Lower lobe of right lung (tissue), 2 donors: ENCODE results near the gene CLPX. TPM values are rescaled to one million over a fixed set of nuclear protein-coding genes. Genes with fewer than 3 reads are reported as not detected.
"Not testable (repeated sequence)": the region's sequence is repeated elsewhere in the genome, so short reads cannot be mapped to it uniquely, and the experiment has no call there.

Experiments
- ATAC-seq, 2 donors: fragments of 200-7000 bp; cut with Tn5 transposase; one replicate each; pipeline ENCODE4 v1.9.1; 2020 to 2022; ENCODE audit warnings: mild to moderate bottlenecking in 2 of 2, moderate library complexity in 2 of 2
- DNase-seq: peaks from one replicate; pipeline ENCODE4 v3.0.0-alpha.2; 2020
- H3K27ac ChIP-seq: fragments of 200-600 bp; one replicate; pipeline ENCODE4 v1.8.0; 2022
- H3K27me3 ChIP-seq: fragments of 200-600 bp; one replicate; pipeline ENCODE4 v1.8.0; 2022; ENCODE audit warnings: low read depth
- H3K36me3 ChIP-seq: fragments of 200-600 bp; one replicate; pipeline ENCODE4 v1.8.0; 2022; ENCODE audit warnings: mild to moderate bottlenecking
- H3K4me1 ChIP-seq: fragments of 200-600 bp; one replicate; pipeline ENCODE4 v1.8.0; 2022
- H3K4me3 ChIP-seq: fragments of 200-600 bp; one replicate; pipeline ENCODE4 v1.8.0; 2022; ENCODE audit warnings: mild to moderate bottlenecking
- H3K9me3 ChIP-seq: fragments of 200-600 bp; one replicate; pipeline ENCODE4 v1.8.0; 2022
- CTCF ChIP-seq: fragments of 200-600 bp; IDR thresholded peaks from one replicate; pipeline ENCODE4 v1.8.0; 2022; ENCODE audit warnings: antibody characterized with exemption, mild to moderate bottlenecking
- intact Hi-C: fragments of 100-400 bp; cut with DNase I; formaldehyde crosslinking; loops from one replicate; pipeline ENCODE4 v1.11.0; 2022
- total RNA-seq: library from RNA; stranded (reverse); fragmentation: NEBNext Ultra II Directional; extraction: Animal tissue kit (Norgen Biotek cat#: 25700); gene quantifications from one replicate; pipeline ENCODE4 v1.2.1, GENCODE V29; 2021
- donor health status: DM: no; HTN: yes; CAD: no; lungs with severe emphysema.

Gene CLPX
- total RNA-seq, 1 donor from 2014 or later, result 43.4 TPM

- TF ChIP-seq CTCF, result no peak
- no peak for DNase-seq
- no peak for ATAC-seq
- H3K36me3 ChIP-seq, result peaks cover 60% of the 10 kb centered on the region
- H3K27ac ChIP-seq, result no peak overlapping the region
- H3K27me3 ChIP-seq, result no peaks in the 10 kb centered on the region
- intact Hi-C loops, result no loop called here
- H3K9me3 ChIP-seq, result no peaks in the 10 kb centered on the region
- no peak overlapping the region for H3K4me3 ChIP-seq
- H3K4me1 ChIP-seq, result peaks cover 6% of the 10 kb centered on the region
Measured at GRCh38 chr15:65164139-65164538, 21.0 kb downstream of the CLPX start.

- Histone ChIP-seq H3K27ac (no peak overlapping the region), H3K9me3 (no peaks in the 10 kb centered on the region), H3K36me3 (peaks cover 66% of the 10 kb centered on the region), H3K4me3 (no peak overlapping the region), H3K4me1 (peaks cover 6% of the 10 kb centered on the region), H3K27me3 (no peaks in the 10 kb centered on the region)
- no peak for TF ChIP-seq CTCF
- intact Hi-C loops, result no loop called here
- ATAC-seq (no peak), DNase-seq (no peak)
Measured at GRCh38 chr15:65163041-65163440, 22.1 kb downstream of the CLPX start.

- no peak for ATAC-seq
Measured at GRCh38 chr15:65156692-65157091, 28.4 kb downstream of the CLPX start.

GRCh38 chr15:65154720-65155119 lies 30.4 kb downstream of the CLPX start:
- no peak for TF ChIP-seq CTCF
- Histone ChIP-seq H3K9me3 (no peaks in the 10 kb centered on the region), H3K4me3 (no peak overlapping the region), H3K36me3 (peaks cover 93% of the 10 kb centered on the region), H3K27me3 (no peaks in the 10 kb centered on the region), H3K27ac (no peak overlapping the region), H3K4me1 (no peaks in the 10 kb centered on the region)
- intact Hi-C loops, result no loop called here
- no peak for ATAC-seq
- no peak for DNase-seq

More at GRCh38 chr15:65156692-65157091, 28.4 kb downstream of the CLPX start:
- Histone ChIP-seq H3K4me1 (no peaks in the 10 kb centered on the region), H3K9me3 (no peaks in the 10 kb centered on the region), H3K27ac (no peak overlapping the region), H3K27me3 (no peaks in the 10 kb centered on the region), H3K4me3 (no peak overlapping the region), H3K36me3 (peaks cover 79% of the 10 kb centered on the region)
- intact Hi-C loops, result no loop called here
- no peak for TF ChIP-seq CTCF
- DNase-seq, result no peak

GRCh38 chr15:65147902-65148301 lies 37.2 kb downstream of the CLPX start:
- H3K9me3 ChIP-seq, result no peaks in the 10 kb centered on the region
- DNase-seq (no peak), ATAC-seq (no peak)
- no peak overlapping the region for H3K4me3 ChIP-seq
- intact Hi-C loops, result no loop called here
- H3K36me3 ChIP-seq, result peaks cover 58% of the 10 kb centered on the region
- H3K27me3 ChIP-seq, result no peaks in the 10 kb centered on the region
- H3K27ac ChIP-seq, result no peak overlapping the region
- TF ChIP-seq CTCF, result no peak
- no peaks in the 10 kb centered on the region for H3K4me1 ChIP-seq

GRCh38 chr15:65146438-65146837 lies 38.7 kb downstream of the CLPX start:
- H3K9me3 ChIP-seq, result no peaks in the 10 kb centered on the region
- H3K27me3 ChIP-seq, result no peaks in the 10 kb centered on the region
- DNase-seq (no peak), ATAC-seq (no peak)
- no peak overlapping the region for H3K4me3 ChIP-seq
- TF ChIP-seq CTCF, result no peak
- intact Hi-C loops, result no loop called here
- no peaks in the 10 kb centered on the region for H3K4me1 ChIP-seq
- H3K27ac ChIP-seq, result no peak overlapping the region
- H3K36me3 ChIP-seq, result peaks cover 44% of the 10 kb centered on the region

GRCh38 chr15:65138631-65139030 lies 46.5 kb downstream of the CLPX start:
- H3K4me1 ChIP-seq, H3K27ac ChIP-seq, H3K9me3 ChIP-seq, H3K36me3 ChIP-seq, H3K4me3 ChIP-seq, ATAC-seq, intact Hi-C loops, DNase-seq, H3K27me3 ChIP-seq: not testable (repeated sequence)

GRCh38 chr15:65137893-65138292 lies 47.2 kb downstream of the CLPX start:
- intact Hi-C loops, H3K36me3 ChIP-seq, ATAC-seq: not testable (repeated sequence)

More at GRCh38 chr15:65137893-65138292, 47.2 kb downstream of the CLPX start:
- H3K4me3 ChIP-seq, H3K27ac ChIP-seq, H3K9me3 ChIP-seq, H3K27me3 ChIP-seq, DNase-seq, H3K4me1 ChIP-seq: not testable (repeated sequence)
